ENCODE measurements around the gene PCOLCE2.
"Not testable (repeated sequence)": the region's sequence is repeated elsewhere in the genome, so short reads cannot be mapped to it uniquely, and the experiment has no call there.

Gene PCOLCE2

DNA sequence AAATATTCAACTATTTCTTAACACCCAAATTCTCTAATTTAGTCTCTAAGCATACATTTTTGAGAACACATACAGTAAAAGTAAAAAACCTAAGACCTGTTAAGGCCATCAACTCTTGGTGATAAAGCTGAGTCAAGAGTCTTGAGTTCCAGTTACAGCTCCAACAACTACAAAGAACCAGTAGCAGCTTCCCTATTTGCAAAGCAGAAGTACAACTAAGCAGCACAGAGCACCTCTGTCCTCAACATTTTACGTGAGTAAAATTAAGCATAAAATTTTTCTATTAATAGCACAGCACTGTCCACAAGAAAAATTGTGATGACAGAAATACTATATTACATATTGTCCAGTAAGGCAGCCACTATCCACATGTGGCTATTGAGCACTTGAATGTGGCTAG, 4.4 kb downstream of the PCOLCE2 start:
- in situ Hi-C loops (cut with HindIII; ENCODE audit: low pct_ligation_motif_present, low sequenced_read_pairs), result no loop called here
- Histone ChIP-seq H3K36me3 (replicated peaks) (no peaks in the 10 kb centered on the region), H3K27ac (no peak overlapping the region), H3K27me3 (replicated peaks) (no peaks in the 10 kb centered on the region), H3K4me3 (ENCODE audit: low read depth, low read length) (no peak overlapping the region)
- no peak for TF ChIP-seq CTCF (IDR thresholded peaks at IDR 0.05; ENCODE audit: low read depth, low read length, missing control alignments)
- no peak for DNase-seq

GRCh38 chr3:142883534-142883933, 5.3 kb downstream of the PCOLCE2 start:
- H3K36me3 ChIP-seq (replicated peaks); in situ Hi-C loops (cut with HindIII; ENCODE audit: low pct_ligation_motif_present, low sequenced_read_pairs); H3K27me3 ChIP-seq (replicated peaks); H3K27ac ChIP-seq; DNase-seq; H3K4me3 ChIP-seq (ENCODE audit: low read depth, low read length): not testable (repeated sequence)

- H3K27ac ChIP-seq, result no peak overlapping the region
- in situ Hi-C loops (cut with HindIII; ENCODE audit: low pct_ligation_motif_present, low sequenced_read_pairs), result no loop called here
- H3K36me3 ChIP-seq (replicated peaks), result no peaks in the 10 kb centered on the region
- DNase-seq, result no peak
- TF ChIP-seq CTCF (IDR thresholded peaks at IDR 0.05; ENCODE audit: low read depth, low read length, missing control alignments), result no peak
- no peaks in the 10 kb centered on the region for H3K27me3 ChIP-seq (replicated peaks)
- H3K4me3 ChIP-seq (ENCODE audit: low read depth, low read length), result no peak overlapping the region
Measured at GRCh38 chr3:142881445-142882224, 7.2 kb downstream of the PCOLCE2 start.

- in situ Hi-C loops (cut with HindIII; ENCODE audit: low pct_ligation_motif_present, low sequenced_read_pairs), result no loop called here
- no peaks in the 10 kb centered on the region for H3K27me3 ChIP-seq (replicated peaks)
- no peak overlapping the region for H3K27ac ChIP-seq
- no peak for TF ChIP-seq CTCF (IDR thresholded peaks at IDR 0.05; ENCODE audit: low read depth, low read length, missing control alignments)
- no peaks in the 10 kb centered on the region for H3K36me3 ChIP-seq (replicated peaks)
- no peak for DNase-seq
- H3K4me3 ChIP-seq (ENCODE audit: low read depth, low read length), result no peak overlapping the region
Measured at GRCh38 chr3:142878649-142879300, 10.1 kb downstream of the PCOLCE2 start.

GRCh38 chr3:142876417-142876816, 12.5 kb downstream of the PCOLCE2 start:
- TF ChIP-seq CTCF (IDR thresholded peaks at IDR 0.05; ENCODE audit: low read depth, low read length, missing control alignments), result no peak
- Histone ChIP-seq H3K27me3 (replicated peaks) (no peaks in the 10 kb centered on the region), H3K36me3 (replicated peaks) (no peaks in the 10 kb centered on the region), H3K4me3 (ENCODE audit: low read depth, low read length) (no peak overlapping the region), H3K27ac (no peak overlapping the region)
- in situ Hi-C loops (cut with HindIII; ENCODE audit: low pct_ligation_motif_present, low sequenced_read_pairs), result no loop called here
- DNase-seq, result no peak

- no peak overlapping the region for H3K4me3 ChIP-seq (ENCODE audit: low read depth, low read length)
- no peak for TF ChIP-seq CTCF (IDR thresholded peaks at IDR 0.05; ENCODE audit: low read depth, low read length, missing control alignments)
- in situ Hi-C loops (cut with HindIII; ENCODE audit: low pct_ligation_motif_present, low sequenced_read_pairs), result no loop called here
- no peak for DNase-seq
- no peak overlapping the region for H3K27ac ChIP-seq
- H3K36me3 ChIP-seq (replicated peaks), result no peaks in the 10 kb centered on the region
- H3K27me3 ChIP-seq (replicated peaks), result no peaks in the 10 kb centered on the region
Measured at GRCh38 chr3:142875583-142876207, 13.2 kb downstream of the PCOLCE2 start.

All from brain microvascular endothelial cell (primary cell).